Measurements from ENCODE around the gene NTNG1.
A peak's percentile ranks its signal among the peaks of the same experiment; 100 is the strongest.

Gene NTNG1

GRCh38 chr1:107264561-107264960, 123.7 kb downstream of the NTNG1 start:
- DNase-seq, result no peak

- no peak for DNase-seq
These were observed 126.7 kb downstream of the NTNG1 start for GRCh38 chr1:107267489-107267888.

DNA sequence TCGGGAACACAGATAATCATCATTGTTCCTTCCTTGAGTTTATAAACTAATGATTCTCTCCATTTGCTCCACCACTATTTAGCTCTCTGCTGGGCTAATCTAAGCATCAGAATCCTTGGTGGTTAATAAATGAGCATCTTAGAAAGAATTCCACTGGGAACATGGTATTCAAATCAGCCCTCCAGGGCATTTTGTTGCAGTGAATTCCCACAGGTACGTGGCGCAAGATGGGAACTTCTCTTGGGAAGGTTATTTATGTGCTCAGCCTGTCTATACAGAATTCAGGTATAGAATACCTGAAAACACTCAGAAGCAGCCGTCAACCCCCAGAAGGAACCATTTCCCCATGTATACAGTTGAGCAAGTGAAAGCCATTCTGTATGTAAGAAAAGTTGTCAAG, 131.5 kb downstream of the NTNG1 start:
- DNase-seq, result no peak

- DNase-seq, result no peak
These were observed 132.7 kb downstream of the NTNG1 start for GRCh38 chr1:107273515-107273914.

DNA sequence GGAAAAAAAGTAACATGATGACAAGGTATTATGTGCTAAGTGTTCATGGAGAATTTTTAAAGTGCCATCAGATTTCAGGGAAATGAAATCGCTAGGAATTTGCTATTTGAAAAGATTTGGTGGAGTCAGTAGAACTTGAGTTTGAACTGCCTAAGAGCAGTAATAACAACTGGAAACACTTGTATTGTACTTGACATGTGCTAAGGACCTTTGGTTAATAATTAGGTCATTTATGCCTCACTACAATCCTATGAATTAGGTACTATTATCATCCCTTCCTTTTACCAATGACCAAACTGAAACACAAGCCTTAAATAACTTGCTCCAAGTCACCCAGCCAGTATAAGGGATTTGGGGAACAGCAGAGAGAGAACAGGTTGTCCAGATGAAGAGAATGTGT, 133.4 kb downstream of the NTNG1 start:
- DNase-seq, result no peak

GRCh38 chr1:107276247-107276646, 135.4 kb downstream of the NTNG1 start:
- no peak for DNase-seq

DNA sequence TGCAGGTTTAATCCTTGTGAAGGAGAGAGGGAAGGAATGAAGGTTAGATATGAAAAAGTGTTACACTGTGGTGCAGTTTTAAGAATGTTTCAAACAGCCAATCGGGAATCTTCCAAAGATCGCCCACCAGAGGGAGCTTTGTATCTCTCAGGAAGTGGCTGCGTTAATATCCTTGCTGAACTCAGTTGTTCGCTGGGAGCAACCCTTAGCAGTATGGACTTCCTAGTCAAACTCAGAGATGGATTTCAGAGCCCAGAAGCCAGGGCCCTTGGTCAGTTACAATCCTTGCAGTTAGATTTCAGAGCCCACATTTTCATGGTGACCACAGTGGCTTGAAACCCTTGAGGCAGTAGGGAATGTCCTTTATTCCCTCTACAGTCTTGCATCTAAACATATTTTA, 136.2 kb downstream of the NTNG1 start:
- DNase-seq, result peak; percentile 0 to 3

- no peak for DNase-seq
These were observed 145.3 kb downstream of the NTNG1 start for GRCh38 chr1:107286125-107286524.

DNA sequence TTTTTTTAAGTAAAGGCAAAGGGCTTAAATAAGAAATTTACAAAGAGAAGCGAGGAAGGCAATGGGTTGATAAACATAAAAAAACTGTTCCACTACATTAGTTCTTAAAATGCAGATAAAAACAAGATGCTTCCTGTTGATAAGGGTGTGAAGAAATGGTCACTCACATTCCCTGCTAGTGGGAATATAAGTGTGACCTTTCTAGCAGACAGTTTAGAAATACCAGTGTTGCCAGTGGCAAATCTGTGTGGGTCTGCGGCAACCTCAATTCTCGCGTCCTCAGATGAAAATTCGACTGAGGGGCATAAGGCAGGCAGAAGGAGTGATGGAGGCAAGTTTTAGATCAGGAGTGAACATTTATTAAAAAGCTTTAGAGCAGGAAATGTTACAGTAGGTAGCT, 151.1 kb downstream of the NTNG1 start:
- DNase-seq, result no peak

GRCh38 chr1:107293901-107294613, 153.2 kb downstream of the NTNG1 start:
- DNase-seq, result no peak

DNA sequence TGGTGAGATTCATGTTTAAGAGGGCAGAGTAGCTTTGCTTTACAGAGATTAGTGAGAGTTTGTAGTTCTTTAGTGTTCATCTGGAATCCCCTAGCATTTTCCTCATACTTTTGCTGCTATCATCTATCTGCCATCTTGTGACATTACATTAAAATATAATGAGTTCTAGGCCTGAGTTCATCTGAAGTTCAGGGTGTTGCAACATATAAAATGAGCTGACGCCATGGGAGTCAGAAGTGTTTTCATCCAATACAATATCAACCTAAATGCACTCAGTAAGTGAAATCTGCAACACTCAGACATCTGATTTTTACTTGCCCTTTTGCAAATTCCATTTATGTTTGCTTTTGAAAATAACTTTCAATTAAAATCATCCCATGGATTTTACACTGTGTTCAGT, 153.8 kb downstream of the NTNG1 start:
- no peak for DNase-seq

DNA sequence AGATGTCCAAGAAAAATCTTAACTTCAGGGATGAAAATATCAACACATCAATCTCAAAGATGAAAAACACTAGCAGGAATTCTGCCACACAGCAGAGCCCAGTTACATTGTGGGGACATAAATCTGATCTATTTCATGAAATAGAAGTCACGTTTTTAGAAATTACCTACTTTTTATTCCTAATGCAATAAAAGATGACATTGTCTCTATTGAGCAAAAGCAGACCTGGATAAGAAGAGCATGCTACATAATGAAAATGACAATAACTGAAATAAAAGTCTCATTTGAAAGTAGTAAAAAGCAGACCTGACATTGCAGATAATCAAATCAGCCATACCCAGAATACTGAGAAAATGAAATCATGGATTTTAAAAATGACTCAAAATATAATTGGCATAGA, 156.8 kb downstream of the NTNG1 start:
- DNase-seq, result no peak

DNA sequence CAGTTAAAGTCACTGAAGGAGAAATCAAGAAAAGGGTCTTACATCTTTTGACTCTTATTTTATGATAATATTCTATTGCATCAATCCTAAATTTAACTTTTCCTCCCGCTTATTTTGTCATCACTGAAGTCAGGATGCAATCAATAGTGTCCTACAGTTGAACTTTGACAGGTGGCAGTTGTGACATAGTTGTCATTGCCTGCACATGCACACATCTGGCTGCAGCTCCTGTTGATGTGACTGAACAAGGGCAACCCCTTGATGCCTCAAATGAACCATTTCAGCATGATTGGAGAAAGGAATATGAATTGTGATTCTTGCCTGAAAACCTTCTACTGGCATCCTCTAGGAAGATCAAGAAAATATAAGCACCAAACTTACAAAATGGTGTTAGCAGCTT, 157.7 kb downstream of the NTNG1 start:
- no peak for DNase-seq

DNA sequence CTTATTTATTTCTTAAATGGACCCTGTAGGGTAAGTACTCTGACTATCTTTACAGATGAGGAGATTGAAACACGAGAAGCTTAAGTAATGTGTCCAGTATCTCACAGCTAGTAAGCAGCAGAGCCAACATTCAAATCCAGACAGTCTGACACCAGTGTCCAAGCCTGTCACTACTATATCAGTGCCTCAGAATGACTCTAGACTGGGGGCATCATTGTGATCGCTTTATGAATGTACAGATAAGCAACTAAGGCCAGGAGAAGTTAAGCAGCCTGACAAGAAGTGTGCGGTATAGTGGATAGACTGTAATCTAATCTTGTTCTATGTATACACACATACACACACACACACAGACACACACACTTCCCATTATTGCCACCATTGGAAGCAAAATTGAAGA, 158.7 kb downstream of the NTNG1 start:
- DNase-seq, result no peak

DNA sequence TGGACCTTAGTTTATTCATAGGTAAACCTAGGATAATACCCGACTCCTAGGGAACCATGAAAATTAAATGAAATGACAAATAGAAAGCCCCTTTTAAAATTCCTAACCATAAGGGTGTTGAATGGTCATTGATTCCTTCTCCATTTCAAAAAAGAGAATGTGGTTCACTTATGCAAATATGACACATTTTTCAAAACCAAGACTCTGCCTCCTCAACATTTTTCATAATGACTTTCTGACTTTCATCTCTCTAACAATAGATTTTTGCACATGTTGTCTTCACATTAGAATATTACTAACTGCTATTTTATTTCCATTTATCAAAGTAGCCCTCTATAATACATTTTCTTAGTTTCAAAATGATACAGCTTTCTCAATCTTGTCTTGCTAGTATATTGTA, 169.1 kb downstream of the NTNG1 start:
- no peak for DNase-seq

DNA sequence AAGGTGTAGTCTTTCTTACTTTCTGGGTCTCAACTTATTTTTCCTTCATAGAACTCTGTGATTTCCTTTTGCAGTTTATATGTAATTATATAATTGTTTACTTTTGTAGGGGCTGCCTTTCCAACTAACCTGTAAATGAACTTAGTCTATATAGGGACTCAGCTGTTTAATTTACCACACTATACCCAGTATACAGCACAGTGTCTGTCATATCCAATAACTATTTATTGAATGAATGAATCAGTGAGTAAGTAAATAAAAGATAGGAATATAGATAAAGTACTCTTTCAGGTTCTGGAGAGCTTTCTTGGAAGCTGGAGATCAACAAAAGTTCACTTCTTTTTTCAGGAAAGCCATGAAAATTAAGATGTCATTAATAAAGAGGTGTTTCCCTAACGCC, 174.8 kb downstream of the NTNG1 start:
- no peak for DNase-seq

DNA sequence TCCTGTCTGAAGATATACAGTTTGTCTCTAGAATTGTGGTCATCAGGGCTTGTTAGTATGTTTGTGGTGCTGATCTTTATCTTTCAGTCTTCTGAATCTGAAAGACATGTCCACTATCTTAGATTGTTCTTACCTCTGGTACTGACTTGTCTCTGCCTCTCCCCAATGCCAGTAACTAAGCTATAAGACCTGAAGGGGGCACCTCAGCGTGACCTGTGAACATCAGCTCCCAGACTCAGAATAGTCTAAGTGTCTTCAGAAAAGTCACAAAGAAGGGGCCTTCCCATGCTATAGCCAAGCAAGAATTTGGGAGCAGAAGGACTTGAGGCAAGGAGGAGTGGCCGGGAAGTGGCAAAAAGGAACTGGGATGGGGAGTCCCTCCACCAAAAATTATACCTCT, 178.1 kb downstream of the NTNG1 start:
- DNase-seq, result no peak

GRCh38 chr1:107323784-107324183, 182.9 kb downstream of the NTNG1 start:
- DNase-seq, result no peak

- no peak for DNase-seq
These were observed 186.1 kb downstream of the NTNG1 start for GRCh38 chr1:107326824-107327445.

- no peak for DNase-seq
These were observed 186.6 kb downstream of the NTNG1 start for GRCh38 chr1:107327446-107327845.

DNA sequence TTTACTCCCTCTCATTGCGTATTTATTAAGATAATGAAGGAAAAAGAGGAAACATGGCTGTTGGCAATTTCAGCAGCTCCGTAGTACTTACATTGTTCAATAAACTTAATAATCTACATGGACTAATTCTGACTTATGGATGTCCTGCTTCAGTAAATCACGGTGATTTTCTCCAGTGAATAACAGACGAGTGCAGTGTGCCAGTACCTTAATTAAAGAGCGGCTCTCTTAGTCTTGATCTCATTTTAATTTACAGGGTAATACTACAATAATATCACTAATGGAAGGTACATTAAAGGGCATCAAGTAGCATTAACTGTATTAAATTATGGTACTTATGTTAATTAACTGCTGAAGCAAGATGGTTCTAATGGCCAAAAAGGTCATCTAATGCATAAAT, 187.2 kb downstream of the NTNG1 start:
- DNase-seq, result no peak

GRCh38 chr1:107339775-107340174, 198.9 kb downstream of the NTNG1 start:
- no peak for DNase-seq

GRCh38 chr1:107342316-107342715, 201.5 kb downstream of the NTNG1 start:
- no peak for DNase-seq

DNA sequence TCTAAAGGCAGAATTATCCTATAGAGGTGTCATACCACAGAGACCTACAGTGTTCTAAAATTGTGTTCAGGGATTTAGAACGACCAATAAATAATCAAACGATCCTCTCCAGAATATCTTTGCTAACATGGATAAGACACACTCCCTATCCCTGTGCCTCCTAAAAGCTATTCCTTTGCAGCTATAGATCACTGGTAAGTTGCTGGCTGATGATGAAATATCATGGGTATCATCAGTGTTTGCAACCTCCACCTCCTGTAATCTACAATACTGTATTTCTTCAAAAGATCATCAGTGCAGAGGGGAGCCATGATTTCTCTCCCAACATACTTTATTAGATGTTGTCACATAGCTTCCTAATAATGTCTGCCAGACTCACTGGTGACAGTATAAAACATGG, 201.9 kb downstream of the NTNG1 start:
- DNase-seq, result no peak

GRCh38 chr1:107343601-107344000, 202.8 kb downstream of the NTNG1 start:
- no peak for DNase-seq

Measured in activated CD4-positive, alpha-beta T cell treated with anti-CD3 and anti-CD28 coated beads, Interleukin-2, amount 50 U/mL, for 48 hours (primary cell).